IMR-90 (cell line): Measurements from ENCODE around the gene L1CAM. TPM values are rescaled to one million over a fixed set of nuclear protein-coding genes. Genes with fewer than 3 reads are reported as not detected.

Source experiments
- ATAC-seq: fragments of 200-7000 bp; cut with Tn5 transposase; 2 replicates; pipeline ENCODE4 v1.9.1; 2020; ENCODE audit warnings: low read depth, mild to moderate bottlenecking, moderate library complexity
- BruUV-seq: library from RNA; stranded (reverse); fragments of 400-500 nt; replicated peaks from 2 replicates; lab custom pipeline; 2021; lab: Mats Ljungman, UMichigan
- CTCF ChIA-PET: fragments of 300-600 bp; formaldehyde crosslinking; extraction: SDS; loops from one replicate; lab custom pipeline; 2021; ENCODE audit warnings: antibody characterized with exemption; lab: Yijun Ruan, JAX
- POLR2A ChIA-PET: fragments of 300-600 bp; sonication (Branson Sonifier 250); formaldehyde crosslinking; loops from one replicate; lab custom pipeline; 2022; ENCODE audit warnings: antibody characterized with exemption; ENCODE audit not compliant: unreplicated experiment; lab: Charles Lee
- DNase-seq: peaks from one replicate; pipeline ENCODE4 v3.0.0; 2013
- H2AFZ ChIP-seq: replicated peaks from 2 replicates; pipeline ENCODE3; 2013; ENCODE audit warnings: low read length, mild to moderate bottlenecking; ENCODE audit not compliant: poor library complexity
- H2AK5ac ChIP-seq: 2 replicates; pipeline ENCODE4 v1.6.1; 2013; ENCODE audit warnings: low read depth, low read length, inconsistent platforms
- H2AK9ac ChIP-seq: replicated peaks from 2 replicates; pipeline ENCODE3; 2013; ENCODE audit warnings: mild to moderate bottlenecking, low read depth, low read length, moderate library complexity; ENCODE audit not compliant: poor library complexity
- H2BK120ac ChIP-seq: 2 replicates; pipeline ENCODE4 v1.6.1; 2013; ENCODE audit warnings: low read depth, low read length, inconsistent platforms
- H2BK15ac ChIP-seq: 3 replicates; pipeline ENCODE4 v1.6.1; 2013; ENCODE audit warnings: low read depth, low read length, inconsistent platforms
- H2BK20ac ChIP-seq: 2 replicates; pipeline ENCODE4 v1.6.1; 2013; ENCODE audit warnings: low read depth, mild to moderate bottlenecking, inconsistent platforms, low read length, moderate library complexity
- H2BK5ac ChIP-seq: 2 replicates; pipeline ENCODE4 v1.6.1; 2013; ENCODE audit warnings: mild to moderate bottlenecking, low read depth, low read length, inconsistent platforms; ENCODE audit not compliant: poor library complexity, severe bottlenecking
- H3K14ac ChIP-seq: replicated peaks from 2 replicates; pipeline ENCODE4 v1.6.1; 2013; ENCODE audit warnings: low read depth, low read length, inconsistent platforms
- H3K18ac ChIP-seq: 2 replicates; pipeline ENCODE4 v1.6.1; 2013; ENCODE audit warnings: low read depth, low read length, control low read depth
- H3K23ac ChIP-seq: 2 replicates; pipeline ENCODE4 v1.6.1; 2013; ENCODE audit warnings: low read depth, low read length, inconsistent platforms
- H3K27ac ChIP-seq: 2 replicates; pipeline ENCODE4 v1.5.1; 2013; ENCODE audit warnings: mild to moderate bottlenecking, control low read depth, low read length; ENCODE audit not compliant: insufficient read depth
- H3K27me3 ChIP-seq: 2 replicates; pipeline ENCODE4 v1.6.1; 2013; ENCODE audit warnings: low read length; ENCODE audit not compliant: control insufficient read depth, insufficient read depth
- H3K36me3 ChIP-seq: 2 replicates; pipeline ENCODE4 v1.6.1; 2013; ENCODE audit warnings: low read length, mixed read lengths; ENCODE audit not compliant: control insufficient read depth, insufficient read depth
- H3K4ac ChIP-seq: 2 replicates; pipeline ENCODE4 v1.6.1; 2013; ENCODE audit warnings: low read depth, low read length, inconsistent platforms
- H3K4me1 ChIP-seq: 2 replicates; pipeline ENCODE4 v1.6.1; 2013; ENCODE audit warnings: low read length, mixed read lengths; ENCODE audit not compliant: control insufficient read depth, insufficient read depth
- H3K4me2 ChIP-seq: 2 replicates; pipeline ENCODE4 v1.6.1; 2013; ENCODE audit warnings: low read depth, mild to moderate bottlenecking, control low read depth, low read length, moderate library complexity
- H3K4me3 ChIP-seq: 2 replicates; pipeline ENCODE4 v1.5.1; 2013; ENCODE audit warnings: low read depth, mild to moderate bottlenecking, control low read depth, low read length, moderate library complexity; ENCODE audit not compliant: insufficient read depth
- H3K56ac ChIP-seq: 2 replicates; pipeline ENCODE4 v1.6.1; 2013; ENCODE audit warnings: low read length, inconsistent platforms; ENCODE audit not compliant: insufficient read depth; ENCODE audit errors: extremely low read depth
- H3K79me1 ChIP-seq, 2 experiments: 2 replicates each; pipeline ENCODE4 v1.6.1; 2013; ENCODE audit warnings: low read length in 2 of 2, inconsistent platforms in 1 of 2, low read depth in 1 of 2
- H3K9ac ChIP-seq: 2 replicates; pipeline ENCODE4 v1.6.1; 2013; ENCODE audit warnings: low read depth, low read length, control low read depth
- H3K9me1 ChIP-seq: 2 replicates; pipeline ENCODE4 v1.6.1; 2013; ENCODE audit warnings: low read length, inconsistent platforms; ENCODE audit not compliant: insufficient read depth
- H3K9me3 ChIP-seq: 2 replicates; pipeline ENCODE4 v1.6.1; 2013; ENCODE audit warnings: low read length; ENCODE audit not compliant: control insufficient read depth, insufficient read depth
- H4K20me1 ChIP-seq: 2 replicates; pipeline ENCODE4 v1.6.1; 2013; ENCODE audit warnings: low read length, inconsistent platforms; ENCODE audit not compliant: insufficient read depth
- H4K5ac ChIP-seq: 2 replicates; pipeline ENCODE4 v1.6.1; 2013; ENCODE audit warnings: mild to moderate bottlenecking, low read depth, low read length, control low read depth
- H4K8ac ChIP-seq, 2 experiments: 2 replicates each; pipeline ENCODE4 v1.6.1; 2013; ENCODE audit warnings: low read depth in 2 of 2, low read length in 2 of 2, control low read depth in 1 of 2, inconsistent platforms in 1 of 2
- H4K91ac ChIP-seq: 2 replicates; pipeline ENCODE4 v1.6.1; 2013; ENCODE audit warnings: low read depth, low read length, inconsistent platforms; ENCODE audit not compliant: insufficient read depth
- BHLHE40 ChIP-seq: fragments of 150-350 bp; IDR thresholded peaks from 2 replicates; pipeline ENCODE4 v1.6.1; 2016; ENCODE audit warnings: mild to moderate bottlenecking, low read depth, low read length
- CEBPB ChIP-seq: IDR thresholded peaks from 2 replicates; pipeline ENCODE4 v1.6.1; 2012; ENCODE audit warnings: low read depth, low read length, improper control_type of control experiment
- CHD1 ChIP-seq: IDR thresholded peaks from 2 replicates; pipeline ENCODE4 v1.6.1; 2012; ENCODE audit warnings: low read depth, low read length, improper control_type of control experiment
- FOS ChIP-seq: fragments of 150-350 bp; IDR thresholded peaks from 2 replicates; pipeline ENCODE4 v1.6.1; 2016; ENCODE audit warnings: low read depth, low read length
- MAFK ChIP-seq: IDR thresholded peaks from 2 replicates; pipeline ENCODE4 v1.6.1; 2012; ENCODE audit warnings: low read depth, low read length, improper control_type of control experiment
- MAZ ChIP-seq: IDR thresholded peaks from 2 replicates; pipeline ENCODE4 v1.6.1; 2012; ENCODE audit warnings: low read depth, mild to moderate bottlenecking, low read length, improper control_type of control experiment, moderate library complexity, borderline replicate concordance
- MXI1 ChIP-seq: IDR thresholded peaks from 2 replicates; pipeline ENCODE4 v1.6.1; 2012; ENCODE audit warnings: low read depth, mild to moderate bottlenecking, low read length, moderate library complexity, borderline replicate concordance
- NFE2L2 ChIP-seq: fragments of 150-350 bp; IDR thresholded peaks from 2 replicates; pipeline ENCODE4 v1.6.1; 2016; ENCODE audit warnings: low read depth, mild to moderate bottlenecking, low read length
- RAD21 ChIP-seq: IDR thresholded peaks from 2 replicates; pipeline ENCODE4 v1.6.1; 2012; ENCODE audit warnings: low read length, improper control_type of control experiment
- RCOR1 ChIP-seq: IDR thresholded peaks from 2 replicates; pipeline ENCODE4 v1.6.1; 2012; ENCODE audit warnings: mild to moderate bottlenecking, low read length, improper control_type of control experiment; ENCODE audit not compliant: insufficient replicate concordance
- RFX5 ChIP-seq: IDR thresholded peaks from 2 replicates; pipeline ENCODE4 v1.8.0; 2012; ENCODE audit warnings: low read depth, mild to moderate bottlenecking, low read length, moderate library complexity
- SMC3 ChIP-seq: fragments of 150-350 bp; IDR thresholded peaks from 2 replicates; pipeline ENCODE4 v1.6.1; 2016; ENCODE audit warnings: low read depth, mild to moderate bottlenecking, antibody characterized with exemption, low read length, moderate library complexity
- WGBS, 2 experiments: methylation state at CpG; one replicate each; pipeline versions ENCODE4 v1.1.5 to v1.1.7; 2013; ENCODE audit warnings: missing lambda C conversion rate in 2 of 2; ENCODE audit not compliant: insufficient read length in 1 of 2; ENCODE audit errors: extremely low coverage in 2 of 2; 5-methylcytosine and 5-hydroxymethylcytosine counted together
- dilution Hi-C: fragments of 300-500 bp; cut with HindIII; formaldehyde crosslinking; loops from one replicate; pipeline ENCODE4 v1.14.3; 2018; ENCODE audit warnings: low sequenced_read_pairs; ENCODE audit not compliant: unreplicated experiment
- in situ Hi-C: fragments of 300-500 bp; cut with MboI; formaldehyde crosslinking; loops from 3 replicates; pipeline ENCODE4 v1.14.3; 2019; ENCODE audit warnings: low sequenced_read_pairs, inconsistent platforms, mixed read lengths
- intact Hi-C: fragments of 100-400 bp; cut with micrococcal nuclease; formaldehyde crosslinking; loops from 2 replicates; pipeline ENCODE4 v1.10.0; 2022
- polyA plus RNA-seq, 3 experiments: library from polyadenylated mRNA; depleted of rRNA; stranded (reverse); fragments of >200 nt; gene quantifications; 2 replicates each; pipeline ENCODE4 v1.2.3, GENCODE V29; 2012; ENCODE audit warnings: low replicate concordance in 1 of 3
- total RNA-seq: library from RNA; depleted of rRNA; stranded (reverse); fragments of >200 nt; gene quantifications from 2 replicates; pipeline ENCODE4 v1.2.3, GENCODE V29; 2012
- TF ChIP-seq, protein P1 (sequence below): conservative IDR thresholded peaks from 2 replicates; pipeline ENCODE4 v1.5.1; 2012; ENCODE audit warnings: mild to moderate bottlenecking, low read depth, low read length, improper control_type of control experiment
- TF ChIP-seq, protein P2 (sequence below): fragments of 150-350 bp; IDR thresholded peaks from 2 replicates; pipeline ENCODE4 v1.6.1; 2016; ENCODE audit warnings: low read depth, mild to moderate bottlenecking, low read length, moderate library complexity, borderline replicate concordance

Gene L1CAM
- total and polyA plus RNA-seq, 2 of the 4 experiments (the other 2 are of a cell fraction) = 0.36 to 1.9 TPM

DNA sequence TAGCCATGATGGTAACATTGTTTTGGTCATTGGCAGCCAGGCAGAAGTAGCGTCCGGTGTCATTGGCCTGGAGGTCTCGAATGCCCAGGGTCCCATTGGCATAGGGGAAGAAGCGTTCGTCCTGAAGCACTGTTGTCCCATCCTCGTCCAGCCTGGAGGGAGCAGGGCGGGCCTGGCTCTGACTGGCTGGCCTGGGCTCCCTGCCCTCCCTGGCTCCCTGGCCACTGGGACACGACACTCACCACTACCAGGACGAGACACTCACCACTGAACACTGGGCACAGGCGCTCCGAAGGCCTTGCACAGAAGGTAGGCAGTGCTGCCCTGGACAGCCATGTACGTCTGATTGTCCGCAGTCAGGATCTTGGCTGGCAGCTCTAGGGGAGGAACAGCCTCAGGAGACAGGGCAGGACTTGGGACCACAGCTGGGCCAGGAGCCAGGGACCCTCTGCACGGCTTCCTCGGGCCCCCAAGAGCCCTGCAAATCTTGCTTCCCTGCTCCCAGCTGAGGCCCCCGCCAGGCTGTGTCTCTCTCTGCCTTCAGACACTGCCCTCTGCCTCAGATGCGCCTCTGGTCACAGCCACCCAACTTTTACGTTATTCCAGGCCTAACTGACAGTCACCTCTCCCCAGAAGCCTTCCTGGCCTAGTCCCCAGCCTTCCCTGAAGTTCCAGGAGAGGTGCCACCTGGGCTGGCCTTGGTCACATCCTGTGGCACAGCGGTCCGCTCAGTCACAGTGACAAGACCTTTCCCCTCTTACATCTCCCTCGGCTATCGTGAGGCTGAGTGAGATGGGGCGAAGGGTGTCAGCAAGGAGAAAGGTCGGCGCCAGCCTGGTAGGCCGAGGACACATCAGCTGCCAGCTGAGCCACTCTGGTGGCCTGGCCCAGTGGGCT lies 17.1 kb downstream of the L1CAM start:
- CTCF ChIA-PET = no interaction called here
- H3K27me3 ChIP-seq = peaks cover 18% of the 10 kb centered on the region
- H3K9ac ChIP-seq = no peak overlapping the region
- H2BK15ac ChIP-seq = no peak overlapping the region
- no peaks in the 10 kb centered on the region for H4K20me1 ChIP-seq
- no peak overlapping the region for H2AK5ac ChIP-seq
- dilution Hi-C loops (no loop called here), in situ Hi-C loops (no loop called here), intact Hi-C loops (no loop called here)
- no peak overlapping the region for H4K91ac ChIP-seq
- H3K4me2 ChIP-seq = no peak overlapping the region
- no TSS peak for BruUV-seq
- DNase-seq (no peak), ATAC-seq (no peak)
- no peak overlapping the region for H3K4me3 ChIP-seq
- H3K23ac ChIP-seq = no peak overlapping the region
- no peaks in the 10 kb centered on the region for H3K79me1 ChIP-seq
- no peak overlapping the region for H2BK5ac ChIP-seq
- POLR2A ChIA-PET = no interaction called here
- no peaks in the 10 kb centered on the region for H3K36me3 ChIP-seq
- no peak overlapping the region for H3K14ac ChIP-seq
- H2AK9ac ChIP-seq = no peak overlapping the region
- H3K9me3 ChIP-seq = peaks cover 5% of the 10 kb centered on the region
- H4K5ac ChIP-seq = no peak overlapping the region
- no peak overlapping the region for H2BK20ac ChIP-seq
- H3K56ac ChIP-seq = no peak overlapping the region
- H2BK120ac ChIP-seq = no peak overlapping the region
- H3K18ac ChIP-seq = no peak overlapping the region
- no peak overlapping the region for H3K4ac ChIP-seq
- no peak overlapping the region for H2AFZ ChIP-seq
- H4K8ac ChIP-seq = no peak overlapping the region
- no peaks in the 10 kb centered on the region for H3K9me1 ChIP-seq
- WGBS, 2 experiments = 73% methylated on average over 11 of the region's 26 CpGs; no CpG with 5 or more reads in 1 of the 2 experiments
- no peak overlapping the region for H3K27ac ChIP-seq
- H3K4me1 ChIP-seq = no peaks in the 10 kb centered on the region
- TF ChIP-seq BHLHE40 = no peak
- no peak for TF ChIP-seq CHD1
- no peak for TF ChIP-seq CEBPB
- no peak for TF ChIP-seq MAZ
- TF ChIP-seq MXI1 = no peak
- no peak for TF ChIP-seq RCOR1
- TF ChIP-seq MAFK = no peak
- TF ChIP-seq, protein P1, sequence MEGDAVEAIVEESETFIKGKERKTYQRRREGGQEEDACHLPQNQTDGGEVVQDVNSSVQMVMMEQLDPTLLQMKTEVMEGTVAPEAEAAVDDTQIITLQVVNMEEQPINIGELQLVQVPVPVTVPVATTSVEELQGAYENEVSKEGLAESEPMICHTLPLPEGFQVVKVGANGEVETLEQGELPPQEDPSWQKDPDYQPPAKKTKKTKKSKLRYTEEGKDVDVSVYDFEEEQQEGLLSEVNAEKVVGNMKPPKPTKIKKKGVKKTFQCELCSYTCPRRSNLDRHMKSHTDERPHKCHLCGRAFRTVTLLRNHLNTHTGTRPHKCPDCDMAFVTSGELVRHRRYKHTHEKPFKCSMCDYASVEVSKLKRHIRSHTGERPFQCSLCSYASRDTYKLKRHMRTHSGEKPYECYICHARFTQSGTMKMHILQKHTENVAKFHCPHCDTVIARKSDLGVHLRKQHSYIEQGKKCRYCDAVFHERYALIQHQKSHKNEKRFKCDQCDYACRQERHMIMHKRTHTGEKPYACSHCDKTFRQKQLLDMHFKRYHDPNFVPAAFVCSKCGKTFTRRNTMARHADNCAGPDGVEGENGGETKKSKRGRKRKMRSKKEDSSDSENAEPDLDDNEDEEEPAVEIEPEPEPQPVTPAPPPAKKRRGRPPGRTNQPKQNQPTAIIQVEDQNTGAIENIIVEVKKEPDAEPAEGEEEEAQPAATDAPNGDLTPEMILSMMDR = no peak
- no peak for TF ChIP-seq FOS
- no peak for TF ChIP-seq SMC3
- TF ChIP-seq RAD21 = no peak
- TF ChIP-seq, protein P2, sequence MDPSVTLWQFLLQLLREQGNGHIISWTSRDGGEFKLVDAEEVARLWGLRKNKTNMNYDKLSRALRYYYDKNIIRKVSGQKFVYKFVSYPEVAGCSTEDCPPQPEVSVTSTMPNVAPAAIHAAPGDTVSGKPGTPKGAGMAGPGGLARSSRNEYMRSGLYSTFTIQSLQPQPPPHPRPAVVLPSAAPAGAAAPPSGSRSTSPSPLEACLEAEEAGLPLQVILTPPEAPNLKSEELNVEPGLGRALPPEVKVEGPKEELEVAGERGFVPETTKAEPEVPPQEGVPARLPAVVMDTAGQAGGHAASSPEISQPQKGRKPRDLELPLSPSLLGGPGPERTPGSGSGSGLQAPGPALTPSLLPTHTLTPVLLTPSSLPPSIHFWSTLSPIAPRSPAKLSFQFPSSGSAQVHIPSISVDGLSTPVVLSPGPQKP = no peak
- no peak for TF ChIP-seq RFX5
- no peak for TF ChIP-seq NFE2L2
